DMS79 treated with DMSO at 0.1 percent for 48 hours (cell line): ENCODE data around the gene CELA1.

Experiments used
- DNase-seq: peaks from one replicate; lab custom pipeline; 2025; lab: John Stamatoyannopoulos, UW

CELA1 gene

DNA sequence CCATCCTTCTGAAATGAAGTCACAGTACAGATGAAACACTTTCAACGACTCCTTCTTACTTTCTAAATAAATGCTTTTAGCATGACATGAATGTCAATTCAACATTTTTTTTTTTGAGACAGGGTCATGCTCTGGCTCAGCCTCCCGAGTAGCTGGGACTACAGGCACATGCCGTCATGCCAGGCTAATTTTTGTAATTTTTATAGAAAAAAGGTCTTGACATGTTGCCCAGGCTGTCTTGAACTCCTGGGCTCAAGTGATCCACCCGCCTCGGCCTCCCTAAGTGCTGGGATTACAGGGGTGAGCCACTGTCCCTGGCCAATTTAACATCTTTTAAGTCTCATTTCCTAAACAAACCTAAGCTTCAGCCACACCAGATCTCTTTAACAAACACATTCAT, 28.4 kb upstream of the CELA1 start:
- DNase-seq: no peak

DNA sequence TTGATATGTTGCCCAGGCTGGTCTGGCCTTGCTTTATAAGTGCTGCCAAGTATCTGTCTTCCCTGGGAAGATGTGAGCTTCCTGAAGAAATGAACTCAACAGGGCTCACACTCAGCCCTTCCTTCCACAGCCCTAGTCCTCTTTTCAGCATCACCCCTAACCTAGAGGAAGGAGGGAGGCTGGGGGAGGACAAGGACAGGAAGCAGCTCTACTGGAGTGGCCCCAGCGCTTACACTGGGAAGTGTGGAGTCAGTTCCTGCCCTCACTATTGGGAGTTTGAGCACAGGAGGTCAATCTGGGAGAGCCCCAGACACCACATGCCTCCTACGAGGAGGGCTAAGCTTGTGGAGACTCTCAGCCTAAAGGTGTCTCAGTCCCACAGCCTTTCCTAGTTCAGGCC, 27.9 kb upstream of the CELA1 start:
- DNase-seq: no peak

GRCh38 chr12:51373187-51373586, 26.7 kb upstream of the CELA1 start:
- no peak for DNase-seq

- DNase-seq: no peak
Observed at GRCh38 chr12:51372021-51372420, 25.5 kb upstream of the CELA1 start.

DNA sequence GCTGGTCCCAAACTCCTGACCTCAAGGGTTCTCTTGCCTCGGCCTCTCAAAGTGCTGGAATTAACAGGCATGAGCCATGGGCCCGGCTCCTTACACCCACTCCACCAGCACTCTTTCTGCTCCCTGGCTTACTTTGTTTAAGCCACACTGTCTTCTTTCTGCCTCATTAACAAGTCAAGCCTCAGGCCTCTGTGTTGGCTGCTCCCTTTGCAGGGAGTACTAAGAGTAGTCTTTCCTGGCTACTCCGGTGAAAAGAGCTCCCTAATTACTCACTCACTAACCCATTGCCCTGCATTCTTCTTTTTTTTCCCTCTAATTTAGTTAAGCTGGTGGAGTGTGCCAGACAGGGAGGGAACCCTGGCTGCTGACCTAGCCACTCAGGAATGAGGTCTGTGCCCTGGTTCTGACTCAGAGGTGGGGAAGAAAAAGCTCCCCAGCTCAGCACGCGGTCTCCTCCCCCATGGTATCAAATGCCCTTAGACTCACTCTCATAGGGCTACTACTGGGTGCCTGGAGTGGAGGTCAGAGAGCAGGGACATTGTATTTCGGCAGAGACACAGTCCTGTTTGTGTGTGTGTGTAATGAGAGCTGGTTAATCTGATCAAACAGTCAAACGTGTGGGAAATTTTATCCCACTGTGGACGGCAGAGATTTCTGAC, 24.9 kb upstream of the CELA1 start:
- peak; percentile 70 for DNase-seq

GRCh38 chr12:51370667-51371066, 24.2 kb upstream of the CELA1 start:
- no peak for DNase-seq

- DNase-seq: no peak
Observed at GRCh38 chr12:51369581-51369980, 23.1 kb upstream of the CELA1 start.

- DNase-seq: peak; percentile 8
Observed at GRCh38 chr12:51368640-51369517, 22.4 kb upstream of the CELA1 start.

GRCh38 chr12:51365276-51365675, 18.8 kb upstream of the CELA1 start:
- DNase-seq: no peak

GRCh38 chr12:51364001-51364400, 17.5 kb upstream of the CELA1 start:
- DNase-seq: no peak

DNA sequence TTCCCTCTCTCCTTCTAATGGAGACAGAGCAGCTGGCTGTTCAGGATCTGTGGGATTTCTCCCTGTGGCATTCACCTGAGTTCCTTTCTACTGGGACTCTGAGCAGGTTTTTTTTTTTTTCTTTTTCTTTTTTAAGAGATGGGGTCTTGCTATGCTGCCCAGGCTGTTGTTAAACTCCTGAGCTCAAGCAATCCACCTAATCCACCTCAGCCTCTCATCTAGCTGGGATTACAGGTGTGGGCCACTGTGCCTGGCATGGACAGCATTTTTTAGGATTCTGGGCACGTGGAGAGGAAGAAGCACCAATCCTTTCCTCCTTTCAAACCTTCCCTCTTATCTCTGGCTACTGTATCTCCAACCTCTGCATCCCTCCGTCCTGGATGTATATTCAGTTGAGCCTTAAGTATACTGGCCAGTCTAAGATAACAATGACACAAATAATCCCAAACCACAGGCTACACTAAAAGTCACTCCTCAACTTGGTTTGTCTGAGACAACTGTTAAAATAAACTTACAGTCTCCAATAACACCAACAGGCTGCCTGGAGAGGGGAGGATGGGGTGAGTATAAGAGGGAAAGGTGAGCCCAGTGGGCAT, 16.4 kb upstream of the CELA1 start:
- no peak for DNase-seq

DNA sequence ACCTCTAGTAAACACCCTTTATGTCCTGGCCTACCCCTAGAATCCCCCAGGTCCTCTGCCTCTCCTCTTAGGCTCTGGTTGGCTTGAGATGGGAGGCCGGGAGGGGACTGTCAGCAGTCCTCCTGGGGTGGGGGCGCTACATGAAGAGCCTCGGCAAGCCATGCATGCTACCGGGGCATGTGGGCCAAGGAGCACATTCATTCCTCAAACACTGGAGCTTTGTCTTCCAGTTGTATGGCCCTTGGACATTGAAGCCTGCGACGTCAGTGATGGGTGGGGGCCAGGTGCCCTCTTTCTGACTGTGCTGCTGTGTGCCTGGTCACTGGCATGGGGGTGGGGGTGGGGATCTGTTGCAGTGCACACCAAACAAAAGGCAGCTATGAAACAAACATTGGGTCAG, 15.8 kb upstream of the CELA1 start:
- DNase-seq: no peak

- no peak for DNase-seq
Observed at GRCh38 chr12:51361161-51362016, 14.9 kb upstream of the CELA1 start.

- DNase-seq: no peak
Observed at GRCh38 chr12:51360315-51360714, 13.8 kb upstream of the CELA1 start.

- no peak for DNase-seq
Observed at GRCh38 chr12:51359851-51360250, 13.4 kb upstream of the CELA1 start.

DNA sequence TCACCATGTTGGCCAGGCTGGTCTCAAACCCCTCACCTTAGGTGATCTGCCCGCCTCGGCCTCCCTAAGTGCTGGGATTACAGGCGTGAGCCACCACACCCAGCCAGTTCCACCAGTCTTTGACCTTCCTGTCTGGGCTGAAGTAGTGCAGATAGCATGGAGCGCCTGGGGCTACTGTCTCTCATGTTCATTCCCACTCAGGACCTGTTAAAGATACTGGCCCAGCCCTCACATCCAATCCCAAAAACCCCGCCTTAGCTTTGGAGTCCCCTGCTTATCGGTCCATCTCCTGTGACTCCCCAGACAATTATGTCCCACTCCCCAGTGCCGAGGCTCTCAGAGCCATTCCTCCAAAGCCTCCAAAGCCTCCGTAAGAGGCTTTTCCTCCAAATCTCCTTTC, 12.0 kb upstream of the CELA1 start:
- DNase-seq: no peak

DNA sequence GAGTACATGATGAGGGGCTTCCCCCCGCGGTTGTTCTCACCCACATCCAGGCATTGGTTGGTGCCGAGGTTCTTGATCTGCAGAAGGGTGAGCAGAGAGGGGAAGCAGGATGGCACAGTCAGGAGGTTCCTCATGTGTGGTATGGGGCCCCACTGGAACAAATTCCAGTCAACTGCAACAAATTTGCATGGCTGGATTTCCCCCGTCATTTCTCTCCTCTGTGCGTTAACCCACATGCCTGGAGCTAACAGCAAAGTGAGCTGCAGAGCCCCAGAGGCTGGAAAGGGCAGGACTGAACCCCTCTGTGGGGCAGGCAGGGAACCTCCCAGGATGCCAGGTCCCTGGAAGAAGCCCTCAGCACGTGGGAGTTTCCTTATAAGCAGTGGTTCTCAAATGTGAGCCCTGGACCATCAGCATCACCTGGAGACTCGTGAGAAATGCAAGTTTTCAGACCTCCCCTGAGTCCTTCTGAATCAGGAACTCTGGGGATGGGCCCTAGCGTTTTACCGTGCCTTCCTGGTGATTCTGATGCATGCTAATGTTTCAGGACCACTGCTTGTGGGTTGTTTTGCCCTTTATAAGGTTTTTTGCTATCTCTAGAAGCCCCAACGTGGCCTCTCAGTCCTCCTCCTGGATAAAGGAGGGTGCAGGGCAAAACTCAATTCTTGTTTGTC, 11.0 kb upstream of the CELA1 start:
- DNase-seq: no peak

GRCh38 chr12:51351913-51352532, 5.5 kb upstream of the CELA1 start:
- DNase-seq: no peak

DNA sequence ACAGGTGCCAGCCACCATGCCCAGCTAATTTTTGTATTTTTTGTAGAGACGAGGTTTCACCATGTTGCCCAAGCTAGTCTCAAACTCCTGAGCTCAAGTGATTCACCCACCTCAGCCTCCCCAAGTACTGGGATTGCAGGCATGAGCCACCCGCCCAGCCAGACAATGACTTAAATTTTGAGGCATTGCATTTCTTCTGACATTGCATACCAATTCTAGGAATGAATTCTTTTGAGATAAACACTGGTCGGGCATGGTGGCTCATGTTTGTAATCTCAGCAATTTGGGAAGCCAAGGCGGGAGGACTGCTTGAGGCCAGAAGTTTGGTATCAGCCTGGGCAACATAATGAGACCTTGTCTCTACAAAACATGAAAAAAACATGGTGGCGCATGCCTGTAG, 2.5 kb upstream of the CELA1 start:
- no peak for DNase-seq

- DNase-seq: no peak
Observed at GRCh38 chr12:51348116-51348515, 1.6 kb upstream of the CELA1 start.

DNA sequence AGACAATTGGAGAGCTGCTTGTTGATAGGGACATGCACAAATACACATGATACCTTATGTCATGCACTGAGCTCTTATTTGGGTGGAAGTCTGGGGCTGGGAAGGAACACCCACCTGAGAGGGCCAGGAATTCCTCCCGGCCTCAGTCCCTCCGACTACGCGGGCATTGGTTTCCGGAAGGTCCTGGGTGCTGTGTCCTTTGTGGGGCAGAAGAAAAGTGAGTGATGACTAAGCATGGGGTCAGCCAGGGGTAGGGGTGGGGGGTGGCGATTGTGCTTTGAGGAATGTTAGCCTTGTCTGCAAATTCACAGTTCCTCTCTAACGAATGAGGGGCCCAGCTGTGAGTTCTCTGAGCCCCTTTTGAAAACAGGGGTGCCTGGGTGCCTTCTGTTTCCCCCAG, 798 bp downstream of the CELA1 start:
- no peak for DNase-seq
